A375 (cell line): ENCODE results near the gene USP17L29. TPM values are rescaled to one million over a fixed set of nuclear protein-coding genes. Genes with fewer than 3 reads are reported as not detected.

ENCODE experiments used
- total RNA-seq: library from RNA; depleted of rRNA; stranded (reverse); fragments of >200 nt; shearing (Covaris generic); gene quantifications from 2 replicates; pipeline ENCODE4 v1.2.3, GENCODE V29; 2014; rRNA removed

The USP17L29 gene
- total RNA-seq: not detected in 2 replicates

GRCh38 chr4:9353338-9353737 is at the start of gene USP17L29:
Gene USP17L29 (plus strand): TSS chr4:9353638. CDS start chr4:9353638, 0 bp downstream.

DNA sequence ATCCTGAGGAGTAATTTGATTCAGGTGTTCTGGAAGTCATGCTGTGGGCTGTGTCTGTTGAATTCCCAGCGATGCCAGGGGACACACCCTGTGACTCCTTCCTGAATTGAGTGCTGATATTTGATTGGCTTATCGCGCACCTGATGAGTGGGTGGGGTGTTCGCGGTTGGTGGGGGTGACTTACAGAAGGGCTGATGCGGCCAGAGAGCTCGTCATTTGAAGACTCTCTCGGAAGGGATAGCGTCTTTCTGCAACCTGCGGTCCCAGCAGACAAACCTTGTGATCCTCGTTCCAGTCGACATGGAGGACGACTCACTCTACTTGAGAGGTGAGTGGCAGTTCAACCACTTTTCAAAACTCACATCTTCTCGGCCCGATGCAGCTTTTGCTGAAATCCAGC is 28.6 kb upstream of the USP17L29 start, which contains the start of gene USP17L24:
Gene USP17L24 (plus strand): TSS at position 301 of the 400 bp plus-strand sequence. CDS start 0 bp downstream, at position 301.

GRCh38 chr4:9329611-9330010 is 23.8 kb upstream of the USP17L29 start, which contains the start of gene USP17L25:
Gene USP17L25 (plus strand): TSS chr4:9329911. CDS start chr4:9329911, 0 bp downstream.

DNA sequence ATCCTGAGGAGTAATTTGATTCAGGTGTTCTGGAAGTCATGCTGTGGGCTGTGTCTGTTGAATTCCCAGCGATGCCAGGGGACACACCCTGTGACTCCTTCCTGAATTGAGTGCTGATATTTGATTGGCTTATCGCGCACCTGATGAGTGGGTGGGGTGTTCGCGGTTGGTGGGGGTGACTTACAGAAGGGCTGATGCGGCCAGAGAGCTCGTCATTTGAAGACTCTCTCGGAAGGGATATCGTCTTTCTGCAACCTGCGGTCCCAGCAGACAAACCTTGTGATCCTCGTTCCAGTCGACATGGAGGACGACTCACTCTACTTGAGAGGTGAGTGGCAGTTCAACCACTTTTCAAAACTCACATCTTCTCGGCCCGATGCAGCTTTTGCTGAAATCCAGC is 19.1 kb upstream of the USP17L29 start, which contains the start of gene USP17L26:
Gene USP17L26 (plus strand): TSS at position 301 of the 400 bp plus-strand sequence. CDS start 0 bp downstream, at position 301.

GRCh38 chr4:9339103-9339502 is 14.3 kb upstream of the USP17L29 start, which contains the start of gene USP17L5:
Gene USP17L5 (plus strand): TSS chr4:9339403. CDS start chr4:9339403, 0 bp downstream.

GRCh38 chr4:9343848-9344247 is 9.6 kb upstream of the USP17L29 start, which contains the start of gene USP17L27:
Gene USP17L27 (plus strand): TSS chr4:9344148. CDS start chr4:9344148, 0 bp downstream.

DNA sequence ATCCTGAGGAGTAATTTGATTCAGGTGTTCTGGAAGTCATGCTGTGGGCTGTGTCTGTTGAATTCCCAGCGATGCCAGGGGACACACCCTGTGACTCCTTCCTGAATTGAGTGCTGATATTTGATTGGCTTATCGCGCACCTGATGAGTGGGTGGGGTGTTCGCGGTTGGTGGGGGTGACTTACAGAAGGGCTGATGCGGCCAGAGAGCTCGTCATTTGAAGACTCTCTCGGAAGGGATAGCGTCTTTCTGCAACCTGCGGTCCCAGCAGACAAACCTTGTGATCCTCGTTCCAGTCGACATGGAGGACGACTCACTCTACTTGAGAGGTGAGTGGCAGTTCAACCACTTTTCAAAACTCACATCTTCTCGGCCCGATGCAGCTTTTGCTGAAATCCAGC is 4.8 kb upstream of the USP17L29 start, which contains the start of gene USP17L28:
Gene USP17L28 (plus strand): TSS at position 301 of the 400 bp plus-strand sequence. CDS start 0 bp downstream, at position 301.

DNA sequence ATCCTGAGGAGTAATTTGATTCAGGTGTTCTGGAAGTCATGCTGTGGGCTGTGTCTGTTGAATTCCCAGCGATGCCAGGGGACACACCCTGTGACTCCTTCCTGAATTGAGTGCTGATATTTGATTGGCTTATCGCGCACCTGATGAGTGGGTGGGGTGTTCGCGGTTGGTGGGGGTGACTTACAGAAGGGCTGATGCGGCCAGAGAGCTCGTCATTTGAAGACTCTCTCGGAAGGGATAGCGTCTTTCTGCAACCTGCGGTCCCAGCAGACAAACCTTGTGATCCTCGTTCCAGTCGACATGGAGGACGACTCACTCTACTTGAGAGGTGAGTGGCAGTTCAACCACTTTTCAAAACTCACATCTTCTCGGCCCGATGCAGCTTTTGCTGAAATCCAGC is 9.4 kb downstream of the USP17L29 start, which contains the start of gene USP17L30:
Gene USP17L30 (plus strand): TSS at position 301 of the 400 bp plus-strand sequence. CDS start 0 bp downstream, at position 301.

Other genes starting within 250 kb of the USP17L29 start
- not detected in 2 replicates for gene FAM90A26, start 183.2 kb upstream of the USP17L29 start, total RNA-seq
- not detected in 2 replicates for gene USP17L10, start 143.0 kb upstream of the USP17L29 start, total RNA-seq
- not detected in 2 replicates for gene USP17L11, start 138.2 kb upstream of the USP17L29 start, total RNA-seq
- not detected in 2 replicates for gene USP17L12, start 133.5 kb upstream of the USP17L29 start, total RNA-seq
- gene USP17L13, start 128.7 kb upstream of the USP17L29 start, total RNA-seq: not detected in 2 replicates
- gene USP17L15, start 119.3 kb upstream of the USP17L29 start, total RNA-seq: not detected in 2 replicates
- gene USP17L17, start 109.8 kb upstream of the USP17L29 start, total RNA-seq: not detected in 2 replicates
- not detected in 2 replicates for gene USP17L18, start 105.0 kb upstream of the USP17L29 start, total RNA-seq
- not detected in 2 replicates for gene USP17L19, start 100.3 kb upstream of the USP17L29 start, total RNA-seq
- not detected in 2 replicates for gene USP17L20, start 95.5 kb upstream of the USP17L29 start, total RNA-seq
- not detected in 2 replicates for gene USP17L21, start 90.8 kb upstream of the USP17L29 start, total RNA-seq
- not detected in 2 replicates for gene USP17L22, start 86.0 kb upstream of the USP17L29 start, total RNA-seq
- gene USP17L24, start 28.5 kb upstream of the USP17L29 start, total RNA-seq: not detected in 2 replicates
- gene USP17L25, start 23.7 kb upstream of the USP17L29 start, total RNA-seq: not detected in 2 replicates
- gene USP17L26, start 19.0 kb upstream of the USP17L29 start, total RNA-seq: not detected in 2 replicates
- not detected in 2 replicates for gene USP17L5, start 14.2 kb upstream of the USP17L29 start, total RNA-seq
- not detected in 2 replicates for gene USP17L27, start 9.5 kb upstream of the USP17L29 start, total RNA-seq
- not detected in 2 replicates for gene USP17L28, start 4.7 kb upstream of the USP17L29 start, total RNA-seq
- gene USP17L30, start 9.5 kb downstream of the USP17L29 start, total RNA-seq: not detected in 2 replicates
- gene DEFB131A, start 90.8 kb downstream of the USP17L29 start, total RNA-seq: not detected in 2 replicates